Tibial nerve (tissue), 4 donors: ENCODE data around the gene ASPSCR1. TPM values are rescaled to one million over a fixed set of nuclear protein-coding genes. Genes with fewer than 3 reads are reported as not detected.

ENCODE experiments used
- DNase-seq, 2 donors: peaks; one replicate each; pipeline ENCODE4 v3.0.0-alpha.2; 2019; ENCODE audit warnings: low spot score in 2 of 2
- H3K27ac ChIP-seq, 4 donors: fragments of 200-600 bp; sonication (generic) in 3 of 4; one replicate each; pipeline ENCODE4 v1.5.1; 2017 to 2019; ENCODE audit warnings: mild to moderate bottlenecking in 1 of 4
- H3K27me3 ChIP-seq, 2 donors: fragments of 200-600 bp; sonication (generic) in 1 of 2; one replicate each; pipeline versions ENCODE4 v1.5.1 to v1.6.0; 2017 to 2019
- H3K36me3 ChIP-seq, 3 donors: fragments of 200-600 bp; sonication (generic); one replicate each; pipeline ENCODE4 v1.5.1; 2018 to 2019
- H3K4me1 ChIP-seq, 4 donors: fragments of 200-600 bp; sonication (generic) in 3 of 4; one replicate each; pipeline ENCODE4 v1.5.1; 2017 to 2019
- H3K4me3 ChIP-seq, 4 donors: fragments of 200-600 bp; sonication (generic) in 3 of 4; one replicate each; pipeline ENCODE4 v1.5.1; 2017 to 2019; ENCODE audit warnings: mild to moderate bottlenecking in 1 of 4, moderate library complexity in 1 of 4
- H3K9me3 ChIP-seq, 4 donors: fragments of 200-600 bp; sonication (generic) in 3 of 4; one replicate each; pipeline ENCODE4 v1.5.1; 2017 to 2019
- CTCF ChIP-seq, 5 experiments: fragments of 200-600 bp in 3 of 5; fragments of 450-650 bp in 2 of 5; sonication (generic) in 3 of 5; IDR thresholded peaks; one replicate each; pipeline ENCODE4 v1.5.1; 2016 to 2019; ENCODE audit warnings: antibody characterized with exemption in 5 of 5, mild to moderate bottlenecking in 3 of 5, moderate library complexity in 2 of 5
- EP300 ChIP-seq, 2 donors: sonication (generic); formaldehyde crosslinking; IDR thresholded peaks; one replicate each; pipeline ENCODE4 v1.6.1; 2017; ENCODE audit warnings: antibody characterized with exemption in 2 of 2, mild to moderate bottlenecking in 1 of 2
- POLR2A ChIP-seq, 2 donors: fragments of 450-650 bp; IDR thresholded peaks; one replicate each; pipeline ENCODE4 v1.6.1; 2017; ENCODE audit warnings: antibody characterized with exemption in 2 of 2, mild to moderate bottlenecking in 2 of 2, moderate library complexity in 2 of 2
- WGBS, 2 donors: methylation state at CpG; one replicate each; pipeline ENCODE4 v1.1.5; 2018; 5-methylcytosine and 5-hydroxymethylcytosine counted together
- total RNA-seq, 4 donors: library from RNA; depleted of rRNA; stranded (reverse); fragments of >200 nt; gene quantifications; one replicate each; pipeline ENCODE4 v1.1.0, GENCODE V29; 2016

Gene ASPSCR1
- total RNA-seq, 4 donors from 2014 or later, result 32.9 to 82.8 (median 55.6) TPM

- no peaks in the 10 kb centered on the region for H3K9me3 ChIP-seq
- H3K4me1 ChIP-seq, result peaks cover 3 to 29% (median 14%) of the 10 kb centered on the region in 4 donors
- H3K27ac ChIP-seq, result no peak overlapping the region
- TF ChIP-seq POLR2A (IDR thresholded peaks at IDR 0.05), result no peak
- peaks cover 0 to 90% (median 42%) of the 10 kb centered on the region in 3 donors for H3K36me3 ChIP-seq
- no peak for DNase-seq
- no peak overlapping the region for H3K4me3 ChIP-seq
- WGBS, 2 donors, result 64 to 83% methylated on average over 10 to 21 of the region's 29 CpGs
- H3K27me3 ChIP-seq, result no peaks in the 10 kb centered on the region
Measured at GRCh38 chr17:82056729-82057621, 79.5 kb downstream of the ASPSCR1 start.

GRCh38 chr17:82058230-82058854 lies 80.9 kb downstream of the ASPSCR1 start:
- TF ChIP-seq POLR2A (IDR thresholded peaks at IDR 0.05) (no peak), EP300 (IDR thresholded peaks at IDR 0.05) (no peak), CTCF (IDR thresholded peaks at IDR 0.05) (no peak)
- Histone ChIP-seq H3K27me3 (no peaks in the 10 kb centered on the region), H3K36me3 (peaks cover 0 to 100% (median 42%) of the 10 kb centered on the region in 3 donors), H3K9me3 (no peaks in the 10 kb centered on the region), H3K4me3 (no peak overlapping the region), H3K4me1 (peaks cover 0 to 18% (median 3%) of the 10 kb centered on the region in 4 donors), H3K27ac (no peak overlapping the region)
- WGBS, 2 donors, result 79 to 88% methylated on average over 14 to 16 of the region's 17 CpGs
- DNase-seq, result no peak

GRCh38 chr17:82058855-82059249 lies 81.4 kb downstream of the ASPSCR1 start:
- peaks cover 0 to 100% (median 42%) of the 10 kb centered on the region in 3 donors for H3K36me3 ChIP-seq
- H3K4me3 ChIP-seq, result no peak overlapping the region
- no peaks in the 10 kb centered on the region for H3K9me3 ChIP-seq
- no peak overlapping the region for H3K27ac ChIP-seq
- no peak for DNase-seq
- WGBS, 2 donors, result 59 to 70% methylated on average over 7 to 10 of the region's 10 CpGs
- H3K4me1 ChIP-seq, result peaks cover 0 to 18% (median under 1%) of the 10 kb centered on the region in 4 donors
- TF ChIP-seq CTCF (IDR thresholded peaks at IDR 0.05) (no peak), EP300 (IDR thresholded peaks at IDR 0.05) (no peak), POLR2A (IDR thresholded peaks at IDR 0.05) (no peak)
- no peaks in the 10 kb centered on the region for H3K27me3 ChIP-seq

- H3K27me3 ChIP-seq, result no peaks in the 10 kb centered on the region
- 70 to 77% methylated on average over 11 to 12 of the region's 19 CpGs for WGBS, 2 donors
- H3K4me3 ChIP-seq, result no peak overlapping the region
- peaks cover 0 to 98% (median 40%) of the 10 kb centered on the region in 3 donors for H3K36me3 ChIP-seq
- no peaks in the 10 kb centered on the region for H3K9me3 ChIP-seq
- H3K27ac ChIP-seq, result no peak overlapping the region
- H3K4me1 ChIP-seq, result peaks cover 0 to 18% (median 5%) of the 10 kb centered on the region in 4 donors
- TF ChIP-seq CTCF (IDR thresholded peaks at IDR 0.05) (no peak), POLR2A (IDR thresholded peaks at IDR 0.05) (no peak), EP300 (IDR thresholded peaks at IDR 0.05) (no peak)
- DNase-seq, result no peak
Measured at GRCh38 chr17:82059272-82060000, 82.0 kb downstream of the ASPSCR1 start.

- H3K9me3 ChIP-seq, result no peaks in the 10 kb centered on the region
- H3K4me3 ChIP-seq, result no peak overlapping the region
- no peak overlapping the region for H3K27ac ChIP-seq
- 76% methylated on average over 15 to 16 of the region's 16 CpGs for WGBS, 2 donors
- H3K4me1 ChIP-seq, result peaks cover 0 to 24% (median 10%) of the 10 kb centered on the region in 4 donors
- no peak for TF ChIP-seq CTCF (IDR thresholded peaks at IDR 0.05)
- TF ChIP-seq EP300 (IDR thresholded peaks at IDR 0.05), result no peak
- TF ChIP-seq POLR2A (IDR thresholded peaks at IDR 0.05), result no peak
- DNase-seq, result no peak
- no peaks in the 10 kb centered on the region for H3K27me3 ChIP-seq
- peaks cover 0 to 93% (median 35%) of the 10 kb centered on the region in 3 donors for H3K36me3 ChIP-seq
Measured at GRCh38 chr17:82060001-82060380, 82.6 kb downstream of the ASPSCR1 start.
